ENCODE results near the gene DLEC1. TPM values are rescaled to one million over a fixed set of nuclear protein-coding genes. Genes with fewer than 3 reads are reported as not detected.
A peak's percentile ranks its signal among the peaks of the same experiment; 100 is the strongest.

The DLEC1 gene
- total RNA-seq, 2 donors from 2014 or later, result 3.9 to 6.0 TPM

DNA sequence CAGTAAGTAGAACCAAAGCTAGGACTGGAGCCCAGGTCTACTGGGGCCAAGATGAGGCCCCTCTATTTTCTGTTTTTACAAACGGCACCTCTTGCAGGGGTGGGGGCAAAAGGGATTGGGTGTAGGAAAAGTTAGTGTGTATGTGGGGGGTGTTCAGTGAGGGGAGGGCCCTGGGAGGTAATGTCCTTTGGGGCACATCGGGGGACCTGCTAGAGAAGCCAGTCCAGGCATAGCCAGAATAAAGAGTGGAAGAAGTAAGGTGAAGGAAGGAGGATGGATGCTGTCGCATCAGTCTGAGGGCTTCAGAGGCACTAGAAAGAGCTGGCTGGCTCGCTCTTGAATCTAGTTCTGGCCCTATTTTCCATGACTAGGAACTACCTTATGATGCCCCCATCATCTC, 12.2 kb upstream of the DLEC1 start:
- Histone ChIP-seq H3K36me3 (ENCODE audit: control insufficient read depth, insufficient read depth, low read length) (no peaks in the 10 kb centered on the region), H3K27me3 (ENCODE audit: control insufficient read depth, insufficient read depth, low read length, poor library complexity, severe bottlenecking) (peaks cover 29% of the 10 kb centered on the region), H3K27ac (ENCODE audit: low read depth, low read length) (no peak overlapping the region), H3K9me3 (ENCODE audit: control insufficient read depth, low read length) (no peaks in the 10 kb centered on the region), H3K4me3 (ENCODE audit: low read length) (peak overlapping the region; percentile 19), H3K9ac (ENCODE audit: extremely low read depth, low read length, poor library complexity, severe bottlenecking) (no peak overlapping the region), H3K4me1 (ENCODE audit: control insufficient read depth, insufficient read depth, low read length) (peaks cover 17% of the 10 kb centered on the region)
- H3K9me3 Mint-ChIP-seq, result no peaks in the 10 kb centered on the region
- peaks cover 46% of the 10 kb centered on the region for H3K27me3 Mint-ChIP-seq (ENCODE audit: insufficient read depth)
- no peak overlapping the region for H3K27ac Mint-ChIP-seq
- no peak for DNase-seq
- H3K4me3 Mint-ChIP-seq, result no peak overlapping the region
- peaks cover 6% of the 10 kb centered on the region for H3K36me3 Mint-ChIP-seq (ENCODE audit: low read depth)
- TF ChIP-seq, protein P1, sequence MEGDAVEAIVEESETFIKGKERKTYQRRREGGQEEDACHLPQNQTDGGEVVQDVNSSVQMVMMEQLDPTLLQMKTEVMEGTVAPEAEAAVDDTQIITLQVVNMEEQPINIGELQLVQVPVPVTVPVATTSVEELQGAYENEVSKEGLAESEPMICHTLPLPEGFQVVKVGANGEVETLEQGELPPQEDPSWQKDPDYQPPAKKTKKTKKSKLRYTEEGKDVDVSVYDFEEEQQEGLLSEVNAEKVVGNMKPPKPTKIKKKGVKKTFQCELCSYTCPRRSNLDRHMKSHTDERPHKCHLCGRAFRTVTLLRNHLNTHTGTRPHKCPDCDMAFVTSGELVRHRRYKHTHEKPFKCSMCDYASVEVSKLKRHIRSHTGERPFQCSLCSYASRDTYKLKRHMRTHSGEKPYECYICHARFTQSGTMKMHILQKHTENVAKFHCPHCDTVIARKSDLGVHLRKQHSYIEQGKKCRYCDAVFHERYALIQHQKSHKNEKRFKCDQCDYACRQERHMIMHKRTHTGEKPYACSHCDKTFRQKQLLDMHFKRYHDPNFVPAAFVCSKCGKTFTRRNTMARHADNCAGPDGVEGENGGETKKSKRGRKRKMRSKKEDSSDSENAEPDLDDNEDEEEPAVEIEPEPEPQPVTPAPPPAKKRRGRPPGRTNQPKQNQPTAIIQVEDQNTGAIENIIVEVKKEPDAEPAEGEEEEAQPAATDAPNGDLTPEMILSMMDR (conservative IDR thresholded peaks at IDR 0.05), result no peak
- 86 to 89% methylated on average over 3 to 4 of the region's 4 CpGs for WGBS, 2 experiments (ENCODE audit: insufficient coverage in 1 of 2, insufficient read length in 1 of 2)
- peaks cover 16% of the 10 kb centered on the region for H3K4me1 Mint-ChIP-seq

DNA sequence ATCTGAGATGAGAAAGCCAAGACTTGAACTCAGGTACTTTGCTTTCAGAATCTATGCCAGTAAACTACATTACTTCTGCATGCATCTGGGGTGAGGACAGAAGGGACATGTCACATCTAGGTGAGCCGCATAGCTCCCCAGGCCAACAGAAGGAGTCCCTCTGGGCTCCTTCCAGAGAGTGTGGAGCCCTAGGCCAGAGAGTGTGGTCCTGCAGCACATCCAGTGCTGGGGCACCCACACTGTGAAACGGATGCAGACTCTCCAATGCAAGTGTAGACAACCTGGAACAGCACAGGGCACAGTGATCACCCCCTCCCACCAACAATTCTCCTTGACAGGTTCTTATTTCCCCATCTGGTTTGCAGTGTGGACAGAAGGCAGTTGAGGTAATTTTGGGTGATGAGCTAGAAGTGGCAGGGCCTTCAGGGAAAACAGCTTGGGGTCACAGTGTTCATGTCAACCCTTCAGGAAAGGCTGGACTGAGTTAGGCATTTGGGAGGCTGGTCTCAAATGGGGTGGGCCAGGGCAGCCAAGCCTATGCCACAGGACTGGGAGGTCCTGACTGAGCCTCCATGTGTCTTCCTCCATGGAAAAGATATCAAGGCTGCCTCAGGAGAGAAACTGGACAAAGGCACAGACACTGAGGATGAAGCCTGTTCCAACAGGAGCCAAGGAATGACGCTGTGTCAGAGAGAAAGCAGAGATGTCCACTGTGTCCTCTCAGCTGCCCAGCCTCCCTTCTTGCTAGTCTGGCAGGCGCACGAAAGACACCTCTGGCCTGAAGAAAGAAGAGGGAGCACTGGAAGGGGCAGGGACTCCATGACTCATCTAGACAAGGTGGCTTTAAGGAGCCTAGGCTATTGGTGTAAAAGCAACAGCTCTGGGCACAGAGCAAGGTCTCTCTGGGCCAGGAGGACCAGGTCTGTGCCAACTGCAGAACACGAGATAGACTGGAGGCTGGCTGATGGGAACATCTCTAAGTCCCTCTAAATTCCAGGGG, 11.2 kb upstream of the DLEC1 start:
- H3K36me3 Mint-ChIP-seq (ENCODE audit: low read depth), result peaks cover 6% of the 10 kb centered on the region
- Histone ChIP-seq H3K4me3 (ENCODE audit: low read length) (peak overlapping the region; percentile 82), H3K27me3 (ENCODE audit: control insufficient read depth, insufficient read depth, low read length, poor library complexity, severe bottlenecking) (peaks cover 36% of the 10 kb centered on the region), H3K9me3 (ENCODE audit: control insufficient read depth, low read length) (no peaks in the 10 kb centered on the region), H3K9ac (ENCODE audit: extremely low read depth, low read length, poor library complexity, severe bottlenecking) (no peak overlapping the region), H3K4me1 (ENCODE audit: control insufficient read depth, insufficient read depth, low read length) (peaks cover 8% of the 10 kb centered on the region), H3K27ac (ENCODE audit: low read depth, low read length) (no peak overlapping the region), H3K36me3 (ENCODE audit: control insufficient read depth, insufficient read depth, low read length) (no peaks in the 10 kb centered on the region)
- no peaks in the 10 kb centered on the region for H3K9me3 Mint-ChIP-seq
- whole genome bisulfite sequencing, 2 experiments (ENCODE audit: insufficient coverage in 1 of 2, insufficient read length in 1 of 2), result 96 to 100% methylated on average over 4 to 6 of the region's 6 CpGs
- TF ChIP-seq, protein P1 (conservative IDR thresholded peaks at IDR 0.05), result no peak
- peak; percentile 49 for DNase-seq
- H3K27me3 Mint-ChIP-seq (ENCODE audit: insufficient read depth), result peaks cover 55% of the 10 kb centered on the region
- peaks cover 16% of the 10 kb centered on the region for H3K4me1 Mint-ChIP-seq
- H3K4me3 Mint-ChIP-seq, result peak overlapping the region; percentile 66
- H3K27ac Mint-ChIP-seq, result no peak overlapping the region

DNA sequence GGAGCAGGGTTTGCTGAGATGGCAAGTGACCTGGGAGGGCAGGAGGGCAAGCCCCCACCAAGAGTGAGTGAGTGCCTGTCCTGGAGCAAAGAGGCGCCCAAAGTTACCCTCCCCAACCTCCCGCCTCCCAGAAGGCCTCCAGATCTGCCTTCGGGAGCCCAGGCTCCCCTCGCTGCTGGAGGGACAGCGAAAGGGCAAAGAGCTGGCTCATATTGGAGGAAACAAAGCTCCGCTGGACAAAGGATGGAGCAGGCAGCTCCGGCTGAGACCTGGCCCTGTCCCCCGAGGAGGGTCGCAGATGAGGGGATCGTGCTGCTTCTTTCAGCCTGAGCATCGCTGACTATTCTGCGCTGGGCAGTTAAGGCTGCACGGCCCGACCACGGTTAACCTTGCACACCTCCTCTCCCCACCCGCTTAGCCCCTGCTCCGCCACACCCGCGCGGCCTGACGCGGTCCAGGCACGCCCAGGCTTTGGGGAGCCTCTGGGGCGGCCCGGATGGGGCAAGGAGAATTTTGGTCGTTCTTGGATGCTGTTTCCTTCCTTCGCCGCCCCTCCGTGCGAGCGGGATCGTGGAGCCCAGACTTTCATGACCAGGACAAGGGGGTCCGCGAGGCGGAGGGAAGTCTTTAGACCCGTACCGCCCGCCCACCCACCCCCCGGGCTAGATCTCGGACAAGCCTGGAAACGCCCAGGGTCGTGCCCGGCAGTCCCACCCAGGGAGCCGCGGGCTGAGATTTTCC, 10.2 kb upstream of the DLEC1 start:
- H3K27me3 Mint-ChIP-seq (ENCODE audit: insufficient read depth), result peaks cover 64% of the 10 kb centered on the region
- WGBS, 2 experiments (ENCODE audit: insufficient coverage in 1 of 2, insufficient read length in 1 of 2), result 4 to 7% methylated on average over 13 to 45 of the region's 45 CpGs

More for the DNA sequence above, 10.2 kb upstream of the DLEC1 start:
- peaks cover 6% of the 10 kb centered on the region for H3K36me3 Mint-ChIP-seq (ENCODE audit: low read depth)
- TF ChIP-seq, protein P1 (conservative IDR thresholded peaks at IDR 0.05), result no peak
- no peaks in the 10 kb centered on the region for H3K9me3 Mint-ChIP-seq
- H3K4me1 Mint-ChIP-seq, result peaks cover 8% of the 10 kb centered on the region
- no peak overlapping the region for H3K27ac Mint-ChIP-seq
- H3K27me3 ChIP-seq (ENCODE audit: control insufficient read depth, insufficient read depth, low read length, poor library complexity, severe bottlenecking), result peaks cover 36% of the 10 kb centered on the region
- peak; percentile 76 for DNase-seq
- H3K9me3 ChIP-seq (ENCODE audit: control insufficient read depth, low read length), result no peaks in the 10 kb centered on the region
- no peak overlapping the region for H3K9ac ChIP-seq (ENCODE audit: extremely low read depth, low read length, poor library complexity, severe bottlenecking)
- peak overlapping the region; percentile 82 for H3K4me3 ChIP-seq (ENCODE audit: low read length)
- no peak overlapping the region for H3K27ac ChIP-seq (ENCODE audit: low read depth, low read length)
- no peaks in the 10 kb centered on the region for H3K36me3 ChIP-seq (ENCODE audit: control insufficient read depth, insufficient read depth, low read length)
- peak overlapping the region; percentile 66 for H3K4me3 Mint-ChIP-seq
- peaks cover 3% of the 10 kb centered on the region for H3K4me1 ChIP-seq (ENCODE audit: control insufficient read depth, insufficient read depth, low read length)

All from endodermal cell (in vitro differentiated cells).